RPMI7951 (cell line): ENCODE data around the gene BRWD1. TPM values are rescaled to one million over a fixed set of nuclear protein-coding genes. Genes with fewer than 3 reads are reported as not detected.

ENCODE experiments used
- DNase-seq: peaks from one replicate; pipeline ENCODE4 v3.0.0-alpha.2; 2012; ENCODE audit warnings: low read depth
- total RNA-seq: library from RNA; depleted of rRNA; stranded (reverse); fragments of >200 nt; shearing (Covaris generic); gene quantifications from 2 replicates; pipeline ENCODE4 v1.2.3, GENCODE V29; 2014; rRNA removed

BRWD1 gene
- total RNA-seq, 1 experiment from 2014 or later = 23.4 TPM

- no peak for DNase-seq
Observed at GRCh38 chr21:39134288-39134810, 179.1 kb downstream of the BRWD1 start.

Other genes with a start within 250 kb of the BRWD1 start
- 100 and 109 TPM in 2 replicates for gene PSMG1, start 130.2 kb downstream of the BRWD1 start, total RNA-seq
- 246 and 276 TPM in 2 replicates for gene HMGN1, start 35.5 kb upstream of the BRWD1 start, total RNA-seq
- 0.20 and 0.96 TPM in 2 replicates for gene LCA5L, start 132.1 kb upstream of the BRWD1 start, total RNA-seq
- 1.2 and 1.3 TPM in 2 replicates for gene SH3BGR, start 138.3 kb upstream of the BRWD1 start, total RNA-seq